Duodenal mucosa (tissue), 2 donors: ENCODE measurements around the gene EIF1AY.
A peak's percentile ranks its signal among the peaks of the same experiment; 100 is the strongest.

Experiments
- H3K27ac ChIP-seq: one replicate; pipeline ENCODE4 v1.7.0; 2013; ENCODE audit warnings: low read depth, low read length
- H3K27me3 ChIP-seq, 2 donors: one replicate each; pipeline ENCODE4 v1.7.0; 2013; ENCODE audit warnings: low read length in 2 of 2, control low read depth in 1 of 2; ENCODE audit not compliant: insufficient read depth in 2 of 2, control insufficient read depth in 1 of 2
- H3K36me3 ChIP-seq, 2 donors: one replicate each; pipeline ENCODE4 v1.7.0; 2013; ENCODE audit warnings: low read length in 2 of 2, control low read depth in 1 of 2; ENCODE audit not compliant: insufficient read depth in 2 of 2, control insufficient read depth in 1 of 2
- H3K4me1 ChIP-seq, 2 donors: one replicate each; pipeline ENCODE4 v1.7.0; 2013; ENCODE audit warnings: low read length in 2 of 2, control low read depth in 1 of 2; ENCODE audit not compliant: insufficient read depth in 2 of 2, control insufficient read depth in 1 of 2
- H3K4me3 ChIP-seq, 2 donors: one replicate each; pipeline ENCODE4 v1.7.0; 2013; ENCODE audit warnings: low read length in 2 of 2, low read depth in 1 of 2
- H3K9ac ChIP-seq, 2 donors: one replicate each; pipeline ENCODE4 v1.7.0; 2013; ENCODE audit warnings: low read length in 2 of 2, low read depth in 1 of 2
- H3K9me3 ChIP-seq, 2 donors: one replicate each; pipeline ENCODE4 v1.7.0; 2013; ENCODE audit warnings: low read length in 2 of 2, control low read depth in 1 of 2; ENCODE audit not compliant: control insufficient read depth in 1 of 2

Gene EIF1AY

DNA sequence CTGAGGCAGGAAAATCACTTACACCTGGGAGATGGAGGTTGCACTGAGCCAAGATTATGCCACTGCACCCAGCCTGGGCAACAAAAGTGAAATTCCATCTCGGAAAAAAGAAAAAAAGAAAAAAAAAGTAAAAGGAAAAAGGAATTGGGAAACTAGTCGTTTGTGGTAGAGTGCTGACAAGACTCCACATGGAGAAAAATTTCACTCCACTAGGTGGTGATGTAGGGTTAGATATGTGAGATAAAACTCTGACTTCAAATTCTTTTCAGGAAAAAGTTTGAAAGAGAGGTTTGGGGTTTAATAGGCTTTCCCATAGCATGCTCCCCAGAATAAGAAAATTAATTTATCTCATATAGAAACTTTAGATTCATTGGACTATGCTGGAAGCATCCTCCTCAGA is 16.9 kb upstream of the EIF1AY start:
- Histone ChIP-seq H3K27ac (no peak overlapping the region), H3K9me3 (no peaks in the 10 kb centered on the region), H3K36me3 (no peaks in the 10 kb centered on the region), H3K4me1 (no peaks in the 10 kb centered on the region), H3K27me3 (no peaks in the 10 kb centered on the region), H3K4me3 (no peak overlapping the region), H3K9ac (no peak overlapping the region)

DNA sequence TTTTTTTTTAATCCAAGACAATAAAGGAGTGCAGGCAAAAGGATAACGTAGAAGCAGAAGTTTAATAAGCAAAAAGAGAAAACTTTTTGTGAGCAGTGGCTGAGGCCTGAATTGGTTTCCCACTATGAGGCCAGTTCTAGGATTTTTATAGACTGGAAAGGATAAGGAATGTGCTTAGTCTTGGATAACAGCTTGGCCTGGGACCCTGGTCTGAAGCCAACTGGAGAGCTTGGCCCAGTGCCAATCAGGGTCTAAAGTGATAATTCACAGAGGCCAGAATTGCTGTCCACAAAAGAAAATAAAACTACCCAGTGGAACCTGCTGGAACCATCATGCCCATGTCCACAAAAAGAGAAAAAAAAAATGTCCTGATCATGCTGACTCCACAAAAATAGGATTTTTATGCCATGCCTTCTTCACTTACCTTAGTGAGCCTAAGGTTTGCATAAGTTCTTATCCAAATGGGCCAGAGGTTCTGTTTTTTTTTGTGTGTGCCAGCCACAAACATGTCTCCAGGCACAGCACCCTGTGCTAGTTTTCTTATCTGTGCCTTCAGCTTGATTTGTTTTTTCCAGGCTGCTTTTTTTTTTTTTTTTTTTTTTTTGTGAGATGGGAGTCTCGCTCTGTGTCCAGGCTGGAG is 15.6 kb upstream of the EIF1AY start:
- Histone ChIP-seq H3K9ac (no peak overlapping the region), H3K27ac (no peak overlapping the region), H3K27me3 (no peaks in the 10 kb centered on the region), H3K36me3 (no peaks in the 10 kb centered on the region), H3K9me3 (no peaks in the 10 kb centered on the region), H3K4me1 (no peaks in the 10 kb centered on the region), H3K4me3 (no peak overlapping the region)

GRCh38 chrY:20571306-20571705 is 4.3 kb upstream of the EIF1AY start:
- Histone ChIP-seq H3K9me3 (no peaks in the 10 kb centered on the region), H3K4me3 (no peak overlapping the region), H3K27me3 (no peaks in the 10 kb centered on the region), H3K27ac (no peak overlapping the region), H3K36me3 (no peaks in the 10 kb centered on the region), H3K9ac (no peak overlapping the region), H3K4me1 (no peaks in the 10 kb centered on the region)

- peak overlapping the region; percentile 92 for H3K27ac ChIP-seq
- H3K9me3 ChIP-seq: no peaks in the 10 kb centered on the region
- peak overlapping the region; percentile 82 to 88 for H3K4me3 ChIP-seq
- peaks cover 0 to 3% of the 10 kb centered on the region in 2 donors for H3K36me3 ChIP-seq
- no peaks in the 10 kb centered on the region for H3K27me3 ChIP-seq
- H3K4me1 ChIP-seq: peaks cover 0 to 7% of the 10 kb centered on the region in 2 donors
- H3K9ac ChIP-seq: peak overlapping the region; percentile 71 to 96
Observed at GRCh38 chrY:20576506-20576905, 930 bp downstream of the EIF1AY start.

DNA sequence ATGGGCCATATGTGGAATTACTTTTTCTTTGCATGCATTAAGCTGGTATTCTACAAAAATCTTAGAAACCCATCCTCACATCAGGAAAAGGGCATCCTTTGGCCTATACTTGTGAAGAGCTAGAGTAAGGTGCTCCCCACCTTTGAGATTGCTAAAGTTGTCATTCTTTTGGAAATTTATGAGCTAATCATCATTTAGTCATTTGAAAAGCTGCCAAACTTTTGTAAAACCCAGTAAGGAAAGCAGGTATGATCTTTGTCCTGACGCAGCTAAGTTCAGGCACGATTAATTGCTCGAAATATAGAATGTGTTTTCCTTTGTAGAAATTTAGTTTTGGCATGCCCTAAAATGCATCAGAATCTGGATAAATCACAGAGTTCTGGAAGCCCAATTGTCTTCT is 2.6 kb downstream of the EIF1AY start:
- Histone ChIP-seq H3K9ac (peak overlapping the region in 1 of 2 donors; percentile 33), H3K27me3 (no peaks in the 10 kb centered on the region), H3K27ac (no peak overlapping the region), H3K4me3 (no peak overlapping the region), H3K4me1 (peaks cover 0 to 7% of the 10 kb centered on the region in 2 donors), H3K36me3 (peaks cover 0 to 3% of the 10 kb centered on the region in 2 donors), H3K9me3 (no peaks in the 10 kb centered on the region)

DNA sequence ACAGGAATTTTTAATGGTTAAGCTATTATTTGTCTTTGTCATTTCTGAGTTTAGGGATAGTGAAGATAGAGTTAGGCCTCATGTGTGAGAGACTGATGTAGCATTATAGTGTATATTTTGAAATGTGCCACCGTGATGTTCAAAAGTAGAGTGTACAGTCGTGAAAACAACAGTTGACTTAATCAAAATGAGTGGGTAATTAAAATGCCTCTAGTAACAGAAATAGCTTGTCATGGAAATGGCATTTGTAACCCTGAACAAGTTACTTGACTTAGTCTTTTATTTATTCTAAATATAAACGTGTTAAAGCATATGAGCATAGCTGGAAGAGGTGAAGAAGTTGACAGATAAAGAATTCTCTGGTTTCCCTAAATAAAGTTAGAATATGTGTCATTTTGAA is 6.1 kb downstream of the EIF1AY start:
- Histone ChIP-seq H3K4me1 (peaks cover 0 to 7% of the 10 kb centered on the region in 2 donors), H3K27ac (no peak overlapping the region), H3K27me3 (no peaks in the 10 kb centered on the region), H3K9me3 (no peaks in the 10 kb centered on the region), H3K9ac (no peak overlapping the region), H3K36me3 (peaks cover 0 to 8% of the 10 kb centered on the region in 2 donors), H3K4me3 (no peak overlapping the region)

DNA sequence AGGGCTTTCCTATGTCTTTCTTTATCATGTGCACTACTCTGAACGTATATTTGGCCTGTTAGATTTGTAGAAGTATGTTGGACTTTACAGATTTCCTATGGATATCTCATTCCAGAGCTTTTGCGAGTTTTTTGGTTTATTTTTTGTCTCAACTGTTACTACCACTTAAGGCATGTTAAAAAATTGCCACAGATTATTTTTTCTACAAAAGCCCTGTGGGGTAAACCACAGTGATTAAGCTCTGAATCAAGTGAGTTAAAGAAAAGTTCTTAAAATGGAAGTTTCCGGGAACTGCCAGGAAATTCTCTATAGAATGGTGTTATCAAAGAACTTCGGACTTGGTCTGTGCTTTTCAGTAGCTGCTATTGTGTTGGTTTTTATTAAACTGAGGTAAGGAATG is 10.6 kb downstream of the EIF1AY start:
- no peak overlapping the region for H3K9ac ChIP-seq
- no peaks in the 10 kb centered on the region for H3K27me3 ChIP-seq
- no peaks in the 10 kb centered on the region for H3K4me1 ChIP-seq
- no peak overlapping the region for H3K4me3 ChIP-seq
- H3K9me3 ChIP-seq: no peaks in the 10 kb centered on the region
- H3K27ac ChIP-seq: no peak overlapping the region
- H3K36me3 ChIP-seq: peaks cover 4 to 12% of the 10 kb centered on the region in 2 donors
